IMR-90 (cell line): ENCODE results near the gene POLR1A. TPM values are rescaled to one million over a fixed set of nuclear protein-coding genes. Genes with fewer than 3 reads are reported as not detected.

Source experiments
- ATAC-seq: fragments of 200-7000 bp; cut with Tn5 transposase; 2 replicates; pipeline ENCODE4 v1.9.1; 2020; ENCODE audit warnings: low read depth, mild to moderate bottlenecking, moderate library complexity
- BruUV-seq: library from RNA; stranded (reverse); fragments of 400-500 nt; replicated peaks from 2 replicates; lab custom pipeline; 2021; lab: Mats Ljungman, UMichigan
- CTCF ChIA-PET: fragments of 300-600 bp; formaldehyde crosslinking; extraction: SDS; loops from one replicate; lab custom pipeline; 2021; ENCODE audit warnings: antibody characterized with exemption; lab: Yijun Ruan, JAX
- POLR2A ChIA-PET: fragments of 300-600 bp; sonication (Branson Sonifier 250); formaldehyde crosslinking; loops from one replicate; lab custom pipeline; 2022; ENCODE audit warnings: antibody characterized with exemption; ENCODE audit not compliant: unreplicated experiment; lab: Charles Lee
- DNase-seq: peaks from one replicate; pipeline ENCODE4 v3.0.0; 2013
- H2AFZ ChIP-seq: replicated peaks from 2 replicates; pipeline ENCODE3; 2013; ENCODE audit warnings: low read length, mild to moderate bottlenecking; ENCODE audit not compliant: poor library complexity
- H2AK5ac ChIP-seq: 2 replicates; pipeline ENCODE4 v1.6.1; 2013; ENCODE audit warnings: low read depth, low read length, inconsistent platforms
- H2AK9ac ChIP-seq: replicated peaks from 2 replicates; pipeline ENCODE3; 2013; ENCODE audit warnings: mild to moderate bottlenecking, low read depth, low read length, moderate library complexity; ENCODE audit not compliant: poor library complexity
- H2BK120ac ChIP-seq: 2 replicates; pipeline ENCODE4 v1.6.1; 2013; ENCODE audit warnings: low read depth, low read length, inconsistent platforms
- H2BK15ac ChIP-seq: 3 replicates; pipeline ENCODE4 v1.6.1; 2013; ENCODE audit warnings: low read depth, low read length, inconsistent platforms
- H2BK20ac ChIP-seq: 2 replicates; pipeline ENCODE4 v1.6.1; 2013; ENCODE audit warnings: low read depth, mild to moderate bottlenecking, inconsistent platforms, low read length, moderate library complexity
- H2BK5ac ChIP-seq: 2 replicates; pipeline ENCODE4 v1.6.1; 2013; ENCODE audit warnings: mild to moderate bottlenecking, low read depth, low read length, inconsistent platforms; ENCODE audit not compliant: poor library complexity, severe bottlenecking
- H3K14ac ChIP-seq: replicated peaks from 2 replicates; pipeline ENCODE4 v1.6.1; 2013; ENCODE audit warnings: low read depth, low read length, inconsistent platforms
- H3K18ac ChIP-seq: 2 replicates; pipeline ENCODE4 v1.6.1; 2013; ENCODE audit warnings: low read depth, low read length, control low read depth
- H3K23ac ChIP-seq: 2 replicates; pipeline ENCODE4 v1.6.1; 2013; ENCODE audit warnings: low read depth, low read length, inconsistent platforms
- H3K27ac ChIP-seq: 2 replicates; pipeline ENCODE4 v1.5.1; 2013; ENCODE audit warnings: mild to moderate bottlenecking, control low read depth, low read length; ENCODE audit not compliant: insufficient read depth
- H3K27me3 ChIP-seq: 2 replicates; pipeline ENCODE4 v1.6.1; 2013; ENCODE audit warnings: low read length; ENCODE audit not compliant: control insufficient read depth, insufficient read depth
- H3K36me3 ChIP-seq: 2 replicates; pipeline ENCODE4 v1.6.1; 2013; ENCODE audit warnings: low read length, mixed read lengths; ENCODE audit not compliant: control insufficient read depth, insufficient read depth
- H3K4ac ChIP-seq: 2 replicates; pipeline ENCODE4 v1.6.1; 2013; ENCODE audit warnings: low read depth, low read length, inconsistent platforms
- H3K4me1 ChIP-seq: 2 replicates; pipeline ENCODE4 v1.6.1; 2013; ENCODE audit warnings: low read length, mixed read lengths; ENCODE audit not compliant: control insufficient read depth, insufficient read depth
- H3K4me2 ChIP-seq: 2 replicates; pipeline ENCODE4 v1.6.1; 2013; ENCODE audit warnings: low read depth, mild to moderate bottlenecking, control low read depth, low read length, moderate library complexity
- H3K4me3 ChIP-seq: 2 replicates; pipeline ENCODE4 v1.5.1; 2013; ENCODE audit warnings: low read depth, mild to moderate bottlenecking, control low read depth, low read length, moderate library complexity; ENCODE audit not compliant: insufficient read depth
- H3K56ac ChIP-seq: 2 replicates; pipeline ENCODE4 v1.6.1; 2013; ENCODE audit warnings: low read length, inconsistent platforms; ENCODE audit not compliant: insufficient read depth; ENCODE audit errors: extremely low read depth
- H3K79me1 ChIP-seq, 2 experiments: 2 replicates each; pipeline ENCODE4 v1.6.1; 2013; ENCODE audit warnings: low read length in 2 of 2, inconsistent platforms in 1 of 2, low read depth in 1 of 2
- H3K9ac ChIP-seq: 2 replicates; pipeline ENCODE4 v1.6.1; 2013; ENCODE audit warnings: low read depth, low read length, control low read depth
- H3K9me1 ChIP-seq: 2 replicates; pipeline ENCODE4 v1.6.1; 2013; ENCODE audit warnings: low read length, inconsistent platforms; ENCODE audit not compliant: insufficient read depth
- H3K9me3 ChIP-seq: 2 replicates; pipeline ENCODE4 v1.6.1; 2013; ENCODE audit warnings: low read length; ENCODE audit not compliant: control insufficient read depth, insufficient read depth
- H4K20me1 ChIP-seq: 2 replicates; pipeline ENCODE4 v1.6.1; 2013; ENCODE audit warnings: low read length, inconsistent platforms; ENCODE audit not compliant: insufficient read depth
- H4K5ac ChIP-seq: 2 replicates; pipeline ENCODE4 v1.6.1; 2013; ENCODE audit warnings: mild to moderate bottlenecking, low read depth, low read length, control low read depth
- H4K8ac ChIP-seq, 2 experiments: 2 replicates each; pipeline ENCODE4 v1.6.1; 2013; ENCODE audit warnings: low read depth in 2 of 2, low read length in 2 of 2, control low read depth in 1 of 2, inconsistent platforms in 1 of 2
- H4K91ac ChIP-seq: 2 replicates; pipeline ENCODE4 v1.6.1; 2013; ENCODE audit warnings: low read depth, low read length, inconsistent platforms; ENCODE audit not compliant: insufficient read depth
- BHLHE40 ChIP-seq: fragments of 150-350 bp; IDR thresholded peaks from 2 replicates; pipeline ENCODE4 v1.6.1; 2016; ENCODE audit warnings: mild to moderate bottlenecking, low read depth, low read length
- MAFK ChIP-seq: IDR thresholded peaks from 2 replicates; pipeline ENCODE4 v1.6.1; 2012; ENCODE audit warnings: low read depth, low read length, improper control_type of control experiment
- RAD21 ChIP-seq: IDR thresholded peaks from 2 replicates; pipeline ENCODE4 v1.6.1; 2012; ENCODE audit warnings: low read length, improper control_type of control experiment
- RCOR1 ChIP-seq: IDR thresholded peaks from 2 replicates; pipeline ENCODE4 v1.6.1; 2012; ENCODE audit warnings: mild to moderate bottlenecking, low read length, improper control_type of control experiment; ENCODE audit not compliant: insufficient replicate concordance
- WGBS, 2 experiments: methylation state at CpG; one replicate each; pipeline versions ENCODE4 v1.1.5 to v1.1.7; 2013; ENCODE audit warnings: missing lambda C conversion rate in 2 of 2; ENCODE audit not compliant: insufficient read length in 1 of 2; ENCODE audit errors: extremely low coverage in 2 of 2; 5-methylcytosine and 5-hydroxymethylcytosine counted together
- dilution Hi-C: fragments of 300-500 bp; cut with HindIII; formaldehyde crosslinking; loops from one replicate; pipeline ENCODE4 v1.14.3; 2018; ENCODE audit warnings: low sequenced_read_pairs; ENCODE audit not compliant: unreplicated experiment
- in situ Hi-C: fragments of 300-500 bp; cut with MboI; formaldehyde crosslinking; loops from 3 replicates; pipeline ENCODE4 v1.14.3; 2019; ENCODE audit warnings: low sequenced_read_pairs, inconsistent platforms, mixed read lengths
- intact Hi-C: fragments of 100-400 bp; cut with micrococcal nuclease; formaldehyde crosslinking; loops from 2 replicates; pipeline ENCODE4 v1.10.0; 2022
- polyA plus RNA-seq, 3 experiments: library from polyadenylated mRNA; depleted of rRNA; stranded (reverse); fragments of >200 nt; gene quantifications; 2 replicates each; pipeline ENCODE4 v1.2.3, GENCODE V29; 2012; ENCODE audit warnings: low replicate concordance in 1 of 3
- total RNA-seq: library from RNA; depleted of rRNA; stranded (reverse); fragments of >200 nt; gene quantifications from 2 replicates; pipeline ENCODE4 v1.2.3, GENCODE V29; 2012

Gene POLR1A
- total and polyA plus RNA-seq, 2 of the 4 experiments (the other 2 are of a cell fraction), result 7.6 to 27.4 TPM

DNA sequence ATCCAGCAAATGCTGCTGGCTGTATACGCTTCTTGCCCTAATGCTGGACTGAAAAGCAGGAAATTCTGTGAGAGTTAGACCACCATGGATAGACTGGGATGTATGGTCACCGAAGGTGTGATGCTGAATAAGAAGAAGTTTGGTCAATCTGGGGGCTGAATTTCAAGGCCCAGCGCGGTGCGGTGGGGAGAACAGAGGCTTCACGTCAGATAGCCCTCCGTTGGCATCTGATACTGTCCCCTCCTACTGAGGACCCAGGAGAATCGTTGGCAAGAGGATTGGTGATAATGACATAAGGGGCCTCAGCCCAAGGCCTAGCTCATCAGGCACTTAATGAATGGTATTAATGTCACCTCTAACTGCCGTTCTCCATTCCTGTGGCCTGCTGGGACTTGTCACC lies 119.6 kb downstream of the POLR1A start:
- Histone ChIP-seq H2BK15ac (no peak overlapping the region), H4K5ac (no peak overlapping the region), H3K4me2 (no peak overlapping the region), H4K91ac (no peak overlapping the region), H4K8ac (no peak overlapping the region), H3K18ac (no peak overlapping the region), H2AFZ (no peak overlapping the region), H3K4ac (no peak overlapping the region), H3K9me1 (no peaks in the 10 kb centered on the region; the same call in 1 of the 2 replicates), H3K9ac (no peak overlapping the region), H2AK9ac (no peak overlapping the region), H3K27ac (no peak overlapping the region), H3K36me3 (no peaks in the 10 kb centered on the region), H2BK120ac (no peak overlapping the region), H3K79me1 (no peaks in the 10 kb centered on the region), H4K20me1 (no peaks in the 10 kb centered on the region), H2BK20ac (no peak overlapping the region), H2AK5ac (no peak overlapping the region), H3K14ac (no peak overlapping the region), H3K27me3 (peaks cover 8% of the 10 kb centered on the region), H3K56ac (no peak overlapping the region), H3K9me3 (no peaks in the 10 kb centered on the region), H3K23ac (no peak overlapping the region), H3K4me1 (peaks cover 2% of the 10 kb centered on the region; the same call in 1 of the 2 replicates), H2BK5ac (no peak overlapping the region), H3K4me3 (no peak overlapping the region)
- intact Hi-C loops, result no loop called here
- DNase-seq (no peak), ATAC-seq (no peak)
- dilution Hi-C loops, result no loop called here
- ChIA-PET POLR2A (no interaction called here), CTCF (no interaction called here)
- 95% methylated on average over 4 of the region's 9 CpGs; no CpG with 5 or more reads in 1 of the 2 experiments for WGBS, 2 experiments
- TF ChIP-seq RCOR1 (no peak), MAFK (no peak), BHLHE40 (no peak), RAD21 (no peak)
- no TSS peak for BruUV-seq
- in situ Hi-C loops, result no loop called here
